H1 (cell line): ENCODE data around the gene CHSY1. TPM values are rescaled to one million over a fixed set of nuclear protein-coding genes. Genes with fewer than 3 reads are reported as not detected.

Experiments
- CTCF ChIA-PET: fragments of 300-600 bp; sonication (Branson Sonifier 250); formaldehyde crosslinking; loops from one replicate; lab custom pipeline; 2021; ENCODE audit not compliant: partially characterized antibody; lab: Charles Lee
- POLR2A ChIA-PET: fragments of 300-600 bp; sonication (Branson Sonifier 250); formaldehyde crosslinking; loops from one replicate; lab custom pipeline; 2021; ENCODE audit warnings: inconsistent platforms; ENCODE audit not compliant: partially characterized antibody; lab: Charles Lee
- DNase-seq, 2 experiments: peaks; one replicate each; pipeline versions ENCODE4 v3.0.0 to v3.0.0-alpha.2; 2010 to 2022; ENCODE audit warnings: low spot score in 2 of 2, low read depth in 1 of 2, mixed read lengths in 1 of 2
- FAIRE-seq: peaks from 2 replicates; lab custom pipeline; 2011; peaks lifted over from hg19 to GRCh38; lab: Jason Lieb, UNC
- H2AFZ ChIP-seq: 2 replicates; pipeline ENCODE4 v1.8.1; 2012; ENCODE audit warnings: low read length, inconsistent platforms
- H2AK5ac ChIP-seq: 2 replicates; pipeline ENCODE4 v1.6.1; 2013; ENCODE audit warnings: low read depth, low read length
- H2BK120ac ChIP-seq: replicated peaks from 2 replicates; pipeline ENCODE3; 2013; ENCODE audit warnings: low read depth, low read length, inconsistent platforms
- H2BK12ac ChIP-seq: 2 replicates; pipeline ENCODE4 v1.6.1; 2013; ENCODE audit warnings: low read depth, low read length
- H2BK15ac ChIP-seq: 2 replicates; pipeline ENCODE4 v1.6.1; 2013; ENCODE audit warnings: low read length
- H2BK20ac ChIP-seq: 2 replicates; pipeline ENCODE4 v1.6.1; 2013; ENCODE audit warnings: low read length
- H2BK5ac ChIP-seq: 2 replicates; pipeline ENCODE4 v1.6.1; 2013; ENCODE audit warnings: low read depth, low read length
- H3K14ac ChIP-seq: 2 replicates; pipeline ENCODE4 v1.6.1; 2013; ENCODE audit warnings: inconsistent platforms; ENCODE audit not compliant: insufficient read length
- H3K18ac ChIP-seq: 2 replicates; pipeline ENCODE4 v1.6.1; 2013; ENCODE audit warnings: low read length; ENCODE audit errors: extremely low read depth
- H3K23ac ChIP-seq: 2 replicates; pipeline ENCODE4 v1.6.1; 2013; ENCODE audit warnings: inconsistent platforms; ENCODE audit not compliant: insufficient read length
- H3K23me2 ChIP-seq: 2 replicates; pipeline ENCODE4 v1.6.1; 2013; ENCODE audit warnings: low read depth, low read length
- H3K27ac ChIP-seq: 2 replicates; pipeline ENCODE4 v1.6.1; 2011; ENCODE audit warnings: low read depth, low read length, inconsistent platforms
- H3K27me3 ChIP-seq, 4 experiments: replicated peaks in 1 of 4; 1 replicate in 1 of 4; 2 replicates in 3 of 4; pipeline versions ENCODE4 v1.6.1 to v1.8.1; 2011 to 2013; ENCODE audit warnings: low read length in 3 of 4, mild to moderate bottlenecking in 3 of 4, inconsistent platforms in 2 of 4, mixed read lengths in 2 of 4, moderate library complexity in 1 of 4; ENCODE audit not compliant: control insufficient read depth in 3 of 4, insufficient read depth in 3 of 4; ENCODE audit errors: extremely low read depth in 1 of 4
- H3K36me3 ChIP-seq, 4 experiments: 2 replicates each; pipeline versions ENCODE4 v1.6.1 to v1.8.1; 2011 to 2013; ENCODE audit warnings: mild to moderate bottlenecking in 4 of 4, low read length in 3 of 4, moderate library complexity in 2 of 4, control low read depth in 1 of 4, inconsistent platforms in 1 of 4; ENCODE audit not compliant: insufficient read depth in 4 of 4, control insufficient read depth in 2 of 4
- H3K4ac ChIP-seq: replicated peaks from 2 replicates; pipeline ENCODE3; 2013; ENCODE audit warnings: low read length, low read depth, mixed read lengths, inconsistent platforms; ENCODE audit not compliant: insufficient read length
- H3K4me1 ChIP-seq, 4 experiments: replicated peaks in 1 of 4; 1 replicate in 1 of 4; 2 replicates in 3 of 4; pipeline versions ENCODE4 v1.6.1 to v1.8.1; 2011 to 2013; ENCODE audit warnings: low read length in 3 of 4, inconsistent platforms in 2 of 4, mixed read lengths in 1 of 4; ENCODE audit not compliant: insufficient read depth in 4 of 4, control insufficient read depth in 3 of 4
- H3K4me2 ChIP-seq, 2 experiments: 2 replicates each; pipeline versions ENCODE4 v1.6.1 to v1.8.1; 2011 to 2013; ENCODE audit warnings: low read depth in 2 of 2, low read length in 2 of 2, control low read depth in 1 of 2, inconsistent platforms in 1 of 2, mild to moderate bottlenecking in 1 of 2; ENCODE audit not compliant: insufficient read depth in 1 of 2
- H3K4me3 ChIP-seq, 4 experiments: fragments of 200-600, 300-600 bp in 1 of 4; sonication (generic), shearing (Covaris generic), sonication (Bioruptor Twin) in 1 of 4; 2 replicates each; pipeline versions ENCODE4 v1.5.1 to v1.8.1; 2011 to 2016; ENCODE audit warnings: low read length in 4 of 4, low read depth in 3 of 4, control low read depth in 2 of 4, inconsistent platforms in 2 of 4, mild to moderate bottlenecking in 2 of 4, mixed read lengths in 1 of 4, moderate library complexity in 1 of 4; ENCODE audit not compliant: insufficient read depth in 2 of 4; ENCODE audit errors: extremely low read depth in 1 of 4
- H3K56ac ChIP-seq: replicated peaks from 2 replicates; pipeline ENCODE3; 2013; ENCODE audit warnings: low read depth, mild to moderate bottlenecking, mixed read lengths, low read length, inconsistent platforms; ENCODE audit not compliant: insufficient read length
- H3K79me1 ChIP-seq: 2 replicates; pipeline ENCODE4 v1.6.1; 2013; ENCODE audit warnings: low read depth, low read length, control low read depth
- H3K79me2 ChIP-seq, 2 experiments: 2 replicates each; pipeline versions ENCODE4 v1.6.1 to v1.8.1; 2012 to 2013; ENCODE audit warnings: low read length in 2 of 2, mild to moderate bottlenecking in 2 of 2, inconsistent platforms in 1 of 2; ENCODE audit not compliant: insufficient read depth in 2 of 2, control insufficient read depth in 1 of 2
- H3K9ac ChIP-seq, 4 experiments: replicated peaks in 1 of 4; 1 replicate in 1 of 4; 2 replicates in 3 of 4; pipeline versions ENCODE4 v1.6.1 to v1.8.1; 2011 to 2013; ENCODE audit warnings: low read depth in 3 of 4, low read length in 3 of 4, control low read depth in 2 of 4, mild to moderate bottlenecking in 2 of 4, moderate library complexity in 2 of 4, inconsistent platforms in 1 of 4; ENCODE audit errors: extremely low read depth in 1 of 4
- H3K9me3 ChIP-seq, 2 experiments: 2 replicates each; pipeline versions ENCODE4 v1.6.1 to v1.8.1; 2012 to 2013; ENCODE audit warnings: mild to moderate bottlenecking in 2 of 2, moderate library complexity in 2 of 2, control low read depth in 1 of 2, inconsistent platforms in 1 of 2, low read depth in 1 of 2, low read length in 1 of 2, mixed read lengths in 1 of 2; ENCODE audit not compliant: insufficient read depth in 2 of 2
- H4K20me1 ChIP-seq, 2 experiments: replicated peaks in 1 of 2; 2 replicates each; pipeline versions ENCODE3 to v1.8.1; 2011 to 2013; ENCODE audit warnings: inconsistent platforms in 2 of 2, low read length in 2 of 2, mild to moderate bottlenecking in 1 of 2; ENCODE audit not compliant: insufficient read depth in 2 of 2, control insufficient read depth in 1 of 2
- H4K5ac ChIP-seq: 2 replicates; pipeline ENCODE4 v1.6.1; 2013; ENCODE audit warnings: low read length, low read depth, mixed read lengths, inconsistent platforms; ENCODE audit not compliant: insufficient read length
- H4K8ac ChIP-seq: 2 replicates; pipeline ENCODE4 v1.8.0; 2013; ENCODE audit warnings: mild to moderate bottlenecking, moderate library complexity, low read length, inconsistent platforms; ENCODE audit not compliant: insufficient read depth; ENCODE audit errors: extremely low read depth
- H4K91ac ChIP-seq: replicated peaks from 2 replicates; pipeline ENCODE3; 2013; ENCODE audit warnings: low read length, mixed read lengths, inconsistent platforms; ENCODE audit not compliant: insufficient read length
- GABPA ChIP-seq: IDR thresholded peaks from 2 replicates; pipeline ENCODE4 v1.6.1; 2011; ENCODE audit warnings: mild to moderate bottlenecking, low read length, moderate library complexity, borderline replicate concordance; ENCODE audit not compliant: insufficient read depth
- HDAC2 ChIP-seq, 2 experiments: fragments of 300-600 bp in 1 of 2; sonication (generic) in 1 of 2; IDR thresholded peaks; 2 replicates each; pipeline ENCODE4 v1.6.1; 2011 to 2012; ENCODE audit warnings: low read depth in 2 of 2, low read length in 2 of 2, mild to moderate bottlenecking in 2 of 2, moderate library complexity in 2 of 2, borderline replicate concordance in 1 of 2, inconsistent platforms in 1 of 2
- KDM4A ChIP-seq: IDR thresholded peaks from one replicate; pipeline ENCODE4 v1.7.1; 2012; ENCODE audit warnings: low read depth, mild to moderate bottlenecking, moderate library complexity, low read length, inconsistent platforms; ENCODE audit not compliant: severe bottlenecking
- NANOG ChIP-seq: IDR thresholded peaks from 2 replicates; pipeline ENCODE4 v1.6.1; 2011; ENCODE audit warnings: low read length, low read depth, mild to moderate bottlenecking, inconsistent platforms; ENCODE audit not compliant: insufficient read depth, poor library complexity, severe bottlenecking
- NRF1 ChIP-seq: IDR thresholded peaks from 2 replicates; pipeline ENCODE4 v1.6.1; 2011; ENCODE audit warnings: mild to moderate bottlenecking, low read depth, low read length, improper control_type of control experiment
- RBBP5 ChIP-seq: IDR thresholded peaks from 2 replicates; pipeline ENCODE4 v1.7.1; 2012; ENCODE audit warnings: low read depth, mild to moderate bottlenecking, inconsistent platforms, low read length, moderate library complexity, borderline replicate concordance
- SIX5 ChIP-seq: IDR thresholded peaks from 2 replicates; pipeline ENCODE4 v1.6.1; 2011; ENCODE audit warnings: mild to moderate bottlenecking, low read depth, low read length
- SP1 ChIP-seq: IDR thresholded peaks from 2 replicates; pipeline ENCODE4 v1.6.1; 2011; ENCODE audit warnings: low read depth, low read length
- SRF ChIP-seq: IDR thresholded peaks from 2 replicates; pipeline ENCODE4 v1.6.1; 2011; ENCODE audit warnings: mild to moderate bottlenecking, low read depth, low read length, moderate library complexity
- TAF7 ChIP-seq: optimal IDR thresholded peaks from 2 replicates; pipeline ENCODE3; 2011; ENCODE audit warnings: low read depth, mild to moderate bottlenecking, inconsistent platforms, low read length, moderate library complexity, borderline replicate concordance
- TEAD4 ChIP-seq: IDR thresholded peaks from 2 replicates; pipeline ENCODE4 v1.6.1; 2012; ENCODE audit warnings: low read depth, low read length, inconsistent platforms, mixed read lengths
- WGBS, 2 experiments: shearing (Covaris generic) in 1 of 2; methylation state at CpG; one replicate each; pipeline versions ENCODE4 v1.1.6 to v1.1.7; 2013 to 2015; ENCODE audit warnings: low lambda C conversion rate in 2 of 2, mixed read lengths in 2 of 2, inconsistent platforms in 1 of 2, low coverage in 1 of 2, missing lambda C conversion rate in 1 of 2; ENCODE audit not compliant: insufficient replicate concordance in 2 of 2, insufficient coverage in 1 of 2, insufficient read length in 1 of 2; ENCODE audit errors: extremely low coverage in 1 of 2, missing lambda C conversion rate in 1 of 2; 5-methylcytosine and 5-hydroxymethylcytosine counted together
- polyA plus RNA-seq, 7 experiments: library from polyadenylated mRNA; depleted of rRNA in 3 of 7; stranded (reverse) in 5 of 7; unstranded in 2 of 7; fragments of >200 nt in 5 of 7; fragments of 200-250 nt in 2 of 7; gene quantifications; 1 replicate in 5 of 7; 2 replicates in 1 of 7; 4 replicates in 1 of 7; pipeline versions ENCODE4 v1.2.1 to v1.2.3, GENCODE V29; 2011 to 2013; ENCODE audit warnings: missing spikeins in 2 of 7, mixed read lengths in 2 of 7
- total RNA-seq: library from RNA; stranded (reverse); fragmentation: NEBNext Ultra II Directional; extraction: Animal tissue kit (Norgen Biotek cat#: 25700); gene quantifications from 2 replicates; pipeline ENCODE4 v1.2.1, GENCODE V29; 2021
- TF ChIP-seq, protein P1 (sequence below): IDR thresholded peaks from 2 replicates; pipeline ENCODE4 v1.6.1; 2012; ENCODE audit warnings: inconsistent platforms

Gene CHSY1
- total and polyA plus RNA-seq, 2 of the 8 experiments (the other 6 are each of a cell fraction or from before 2014, with no cell fraction given) = 24.9 to 60.7 TPM

DNA sequence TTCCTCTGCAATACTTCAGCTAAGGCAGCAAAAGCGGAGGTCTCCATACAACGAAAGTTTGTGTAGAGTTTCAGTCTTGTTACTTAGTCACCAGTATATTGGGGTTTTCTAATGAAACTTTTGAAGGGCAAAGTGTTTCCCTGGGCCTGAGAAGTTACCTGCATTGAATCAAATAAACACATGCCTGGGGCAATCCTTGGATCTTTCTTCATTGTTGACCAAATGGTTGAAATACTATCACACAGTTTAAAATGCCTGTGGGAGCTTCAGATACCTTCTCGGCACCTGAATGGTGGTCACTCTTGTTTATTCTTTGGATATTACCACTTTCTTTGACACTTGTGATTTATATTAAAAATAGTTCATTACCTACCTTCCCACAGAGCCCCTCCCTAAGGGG, 988 bp upstream of the CHSY1 start:
- ChIA-PET CTCF (interaction anchor here (0.9 to 9.9 kb wide), 7 partner anchors 10 to 367 kb away, joined by 3 to 216 read pairs (median 3); no protein-coding TSS in a partner anchor), POLR2A (interaction anchor here (1.0 to 5.1 kb wide), 4 partner anchors 9 to 134 kb away, joined by 4 to 18 read pairs (median 4); no protein-coding TSS in a partner anchor)
- Histone ChIP-seq H2BK12ac (no peak overlapping the region), H4K91ac (no peak overlapping the region), H3K4me1 (peaks cover 6 to 11% (median 9%) of the 10 kb centered on the region in 4 experiments), H3K36me3 (peaks cover 0 to 3% (median 0%) of the 10 kb centered on the region in 4 experiments; a peak in 1 of 8 replicates), H2AFZ (no peak overlapping the region), H3K4ac (no peak overlapping the region), H2BK20ac (no peak overlapping the region), H4K20me1 (peaks cover 6 to 14% of the 10 kb centered on the region in 2 experiments), H3K56ac (no peak overlapping the region), H4K5ac (no peak overlapping the region), H3K27ac (no peak overlapping the region), H2BK120ac (no peak overlapping the region), H2AK5ac (no peak overlapping the region), H2BK5ac (no peak overlapping the region), H3K4me2 (peak overlapping the region; percentile 81 to 97), H3K14ac (no peak overlapping the region), H4K8ac (no peak overlapping the region), H3K18ac (no peak overlapping the region), H3K23me2 (peaks cover 13% of the 10 kb centered on the region), H3K27me3 (peaks cover 0 to 3% (median 0%) of the 10 kb centered on the region in 4 experiments; a peak in 3 of 7 replicates), H3K9ac (no peak overlapping the region), H3K23ac (no peak overlapping the region), H2BK15ac (no peak overlapping the region), H3K9me3 (no peaks in the 10 kb centered on the region), H3K79me1 (peaks cover 5% of the 10 kb centered on the region; the same call in 1 of the 2 replicates), H3K4me3 (peak overlapping the region; percentile 55 to 77 (median 74); a peak in 5 of 8 replicates), H3K79me2 (peaks cover 13 to 36% of the 10 kb centered on the region in 2 experiments)
- FAIRE-seq = no peak
- DNase-seq = no peak
- WGBS, 2 experiments = 86% methylated on average over 3 of the region's 3 CpGs; no CpG with 5 or more reads in 1 of the 2 experiments
- TF ChIP-seq SIX5 = no peak
- TF ChIP-seq NANOG = no peak
- no peak for TF ChIP-seq RBBP5
- TF ChIP-seq GABPA = no peak
- TF ChIP-seq NRF1 = no peak
- no peak for TF ChIP-seq TEAD4
- no peak for TF ChIP-seq HDAC2 (IDR thresholded peaks at IDR 0.05; ENCODE audit: borderline replicate concordance in 1 of 2, low read depth in 2 of 2, low read length in 2 of 2)
- TF ChIP-seq, protein P1, sequence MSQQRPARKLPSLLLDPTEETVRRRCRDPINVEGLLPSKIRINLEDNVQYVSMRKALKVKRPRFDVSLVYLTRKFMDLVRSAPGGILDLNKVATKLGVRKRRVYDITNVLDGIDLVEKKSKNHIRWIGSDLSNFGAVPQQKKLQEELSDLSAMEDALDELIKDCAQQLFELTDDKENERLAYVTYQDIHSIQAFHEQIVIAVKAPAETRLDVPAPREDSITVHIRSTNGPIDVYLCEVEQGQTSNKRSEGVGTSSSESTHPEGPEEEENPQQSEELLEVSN = no peak
- no peak for TF ChIP-seq TAF7
- TF ChIP-seq SP1 = no peak
- no peak for TF ChIP-seq SRF
- no peak for TF ChIP-seq KDM4A
